Measurements from ENCODE around the gene RAVER1. TPM values are rescaled to one million over a fixed set of nuclear protein-coding genes. Genes with fewer than 3 reads are reported as not detected.

The RAVER1 gene
- total and polyA plus RNA-seq, 2 of the 13 experiments (the other 11 are each of a cell fraction or from before 2014, with no cell fraction given), result 3.6 to 7.9 TPM

DNA sequence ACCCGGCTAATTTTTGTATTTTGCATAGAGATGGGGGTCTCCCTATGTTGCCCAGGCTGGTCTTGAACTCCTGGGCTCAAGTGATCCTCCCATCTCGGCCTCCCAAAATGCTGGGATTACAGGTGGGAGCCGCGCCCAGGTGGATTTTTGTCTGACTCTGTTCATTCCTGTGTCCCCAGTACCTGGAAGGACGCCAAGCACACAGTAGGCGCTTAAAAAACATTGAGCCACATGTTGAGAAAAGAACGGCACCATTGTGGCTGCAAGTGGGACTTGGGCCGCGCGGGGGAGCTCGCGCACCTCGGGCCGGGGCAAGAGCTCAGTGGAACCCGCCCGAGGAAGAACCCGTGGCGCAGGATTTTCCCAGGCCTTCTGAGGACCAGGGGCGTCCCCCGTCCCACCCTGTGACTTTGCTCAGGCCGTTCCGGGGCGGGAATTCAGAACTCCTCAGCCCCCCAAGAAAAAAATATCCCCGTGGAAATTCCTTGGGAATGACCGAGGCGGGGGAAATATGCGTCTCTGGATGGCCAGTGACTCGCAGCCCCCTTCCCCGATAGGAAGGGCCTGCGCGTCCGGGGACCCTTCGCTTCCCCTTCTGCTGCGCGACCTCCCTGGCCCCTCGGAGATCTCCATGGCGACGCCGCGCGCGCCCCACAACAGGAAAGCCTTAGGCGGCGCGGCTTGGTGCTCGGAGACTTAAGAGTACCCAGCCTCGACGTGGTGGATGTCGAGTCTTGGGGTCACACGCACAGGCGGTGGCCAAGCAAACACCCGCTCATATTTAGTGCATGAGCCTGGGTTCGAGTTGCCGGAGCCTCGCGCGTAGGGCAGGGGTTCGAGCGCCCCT lies 63.8 kb downstream of the RAVER1 start (continued):
- TF ChIP-seq ZNF10 (CRISPR knock-in tag; IDR thresholded peaks at IDR 0.05; ENCODE audit: borderline replicate concordance, low read depth), result no peak
- TF ChIP-seq, protein P1, sequence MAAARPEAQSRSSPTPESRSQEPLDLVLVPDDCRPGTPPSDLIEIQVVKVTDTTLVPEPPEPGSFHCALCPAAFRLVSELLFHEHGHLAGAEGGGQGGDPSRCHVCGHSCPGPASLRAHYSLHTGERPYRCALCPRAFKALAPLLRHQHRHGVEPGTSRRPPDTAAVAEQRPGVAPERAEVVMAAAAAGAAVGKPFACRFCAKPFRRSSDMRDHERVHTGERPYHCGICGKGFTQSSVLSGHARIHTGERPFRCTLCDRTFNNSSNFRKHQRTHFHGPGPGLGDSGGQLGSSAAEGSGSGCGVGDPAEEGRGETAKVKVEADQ (CRISPR knock-in tag; IDR thresholded peaks at IDR 0.05; ENCODE audit: borderline replicate concordance), result no peak
- TF ChIP-seq, protein P2, sequence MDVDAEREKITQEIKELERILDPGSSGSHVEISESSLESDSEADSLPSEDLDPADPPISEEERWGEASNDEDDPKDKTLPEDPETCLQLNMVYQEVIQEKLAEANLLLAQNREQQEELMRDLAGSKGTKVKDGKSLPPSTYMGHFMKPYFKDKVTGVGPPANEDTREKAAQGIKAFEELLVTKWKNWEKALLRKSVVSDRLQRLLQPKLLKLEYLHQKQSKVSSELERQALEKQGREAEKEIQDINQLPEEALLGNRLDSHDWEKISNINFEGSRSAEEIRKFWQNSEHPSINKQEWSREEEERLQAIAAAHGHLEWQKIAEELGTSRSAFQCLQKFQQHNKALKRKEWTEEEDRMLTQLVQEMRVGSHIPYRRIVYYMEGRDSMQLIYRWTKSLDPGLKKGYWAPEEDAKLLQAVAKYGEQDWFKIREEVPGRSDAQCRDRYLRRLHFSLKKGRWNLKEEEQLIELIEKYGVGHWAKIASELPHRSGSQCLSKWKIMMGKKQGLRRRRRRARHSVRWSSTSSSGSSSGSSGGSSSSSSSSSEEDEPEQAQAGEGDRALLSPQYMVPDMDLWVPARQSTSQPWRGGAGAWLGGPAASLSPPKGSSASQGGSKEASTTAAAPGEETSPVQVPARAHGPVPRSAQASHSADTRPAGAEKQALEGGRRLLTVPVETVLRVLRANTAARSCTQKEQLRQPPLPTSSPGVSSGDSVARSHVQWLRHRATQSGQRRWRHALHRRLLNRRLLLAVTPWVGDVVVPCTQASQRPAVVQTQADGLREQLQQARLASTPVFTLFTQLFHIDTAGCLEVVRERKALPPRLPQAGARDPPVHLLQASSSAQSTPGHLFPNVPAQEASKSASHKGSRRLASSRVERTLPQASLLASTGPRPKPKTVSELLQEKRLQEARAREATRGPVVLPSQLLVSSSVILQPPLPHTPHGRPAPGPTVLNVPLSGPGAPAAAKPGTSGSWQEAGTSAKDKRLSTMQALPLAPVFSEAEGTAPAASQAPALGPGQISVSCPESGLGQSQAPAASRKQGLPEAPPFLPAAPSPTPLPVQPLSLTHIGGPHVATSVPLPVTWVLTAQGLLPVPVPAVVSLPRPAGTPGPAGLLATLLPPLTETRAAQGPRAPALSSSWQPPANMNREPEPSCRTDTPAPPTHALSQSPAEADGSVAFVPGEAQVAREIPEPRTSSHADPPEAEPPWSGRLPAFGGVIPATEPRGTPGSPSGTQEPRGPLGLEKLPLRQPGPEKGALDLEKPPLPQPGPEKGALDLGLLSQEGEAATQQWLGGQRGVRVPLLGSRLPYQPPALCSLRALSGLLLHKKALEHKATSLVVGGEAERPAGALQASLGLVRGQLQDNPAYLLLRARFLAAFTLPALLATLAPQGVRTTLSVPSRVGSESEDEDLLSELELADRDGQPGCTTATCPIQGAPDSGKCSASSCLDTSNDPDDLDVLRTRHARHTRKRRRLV (CRISPR knock-in tag; IDR thresholded peaks at IDR 0.05), result no peak
- TF ChIP-seq ZNF605 (CRISPR knock-in tag; IDR thresholded peaks at IDR 0.05), result peak; percentile 61; the same call in 1 of the 2 replicates
- TF ChIP-seq ESRRA (CRISPR knock-in tag; IDR thresholded peaks at IDR 0.05; ENCODE audit: low read depth), result no peak
- TF ChIP-seq ZNF773 (CRISPR knock-in tag; IDR thresholded peaks at IDR 0.05; ENCODE audit: borderline replicate concordance), result no peak
- TF ChIP-seq, protein P3, sequence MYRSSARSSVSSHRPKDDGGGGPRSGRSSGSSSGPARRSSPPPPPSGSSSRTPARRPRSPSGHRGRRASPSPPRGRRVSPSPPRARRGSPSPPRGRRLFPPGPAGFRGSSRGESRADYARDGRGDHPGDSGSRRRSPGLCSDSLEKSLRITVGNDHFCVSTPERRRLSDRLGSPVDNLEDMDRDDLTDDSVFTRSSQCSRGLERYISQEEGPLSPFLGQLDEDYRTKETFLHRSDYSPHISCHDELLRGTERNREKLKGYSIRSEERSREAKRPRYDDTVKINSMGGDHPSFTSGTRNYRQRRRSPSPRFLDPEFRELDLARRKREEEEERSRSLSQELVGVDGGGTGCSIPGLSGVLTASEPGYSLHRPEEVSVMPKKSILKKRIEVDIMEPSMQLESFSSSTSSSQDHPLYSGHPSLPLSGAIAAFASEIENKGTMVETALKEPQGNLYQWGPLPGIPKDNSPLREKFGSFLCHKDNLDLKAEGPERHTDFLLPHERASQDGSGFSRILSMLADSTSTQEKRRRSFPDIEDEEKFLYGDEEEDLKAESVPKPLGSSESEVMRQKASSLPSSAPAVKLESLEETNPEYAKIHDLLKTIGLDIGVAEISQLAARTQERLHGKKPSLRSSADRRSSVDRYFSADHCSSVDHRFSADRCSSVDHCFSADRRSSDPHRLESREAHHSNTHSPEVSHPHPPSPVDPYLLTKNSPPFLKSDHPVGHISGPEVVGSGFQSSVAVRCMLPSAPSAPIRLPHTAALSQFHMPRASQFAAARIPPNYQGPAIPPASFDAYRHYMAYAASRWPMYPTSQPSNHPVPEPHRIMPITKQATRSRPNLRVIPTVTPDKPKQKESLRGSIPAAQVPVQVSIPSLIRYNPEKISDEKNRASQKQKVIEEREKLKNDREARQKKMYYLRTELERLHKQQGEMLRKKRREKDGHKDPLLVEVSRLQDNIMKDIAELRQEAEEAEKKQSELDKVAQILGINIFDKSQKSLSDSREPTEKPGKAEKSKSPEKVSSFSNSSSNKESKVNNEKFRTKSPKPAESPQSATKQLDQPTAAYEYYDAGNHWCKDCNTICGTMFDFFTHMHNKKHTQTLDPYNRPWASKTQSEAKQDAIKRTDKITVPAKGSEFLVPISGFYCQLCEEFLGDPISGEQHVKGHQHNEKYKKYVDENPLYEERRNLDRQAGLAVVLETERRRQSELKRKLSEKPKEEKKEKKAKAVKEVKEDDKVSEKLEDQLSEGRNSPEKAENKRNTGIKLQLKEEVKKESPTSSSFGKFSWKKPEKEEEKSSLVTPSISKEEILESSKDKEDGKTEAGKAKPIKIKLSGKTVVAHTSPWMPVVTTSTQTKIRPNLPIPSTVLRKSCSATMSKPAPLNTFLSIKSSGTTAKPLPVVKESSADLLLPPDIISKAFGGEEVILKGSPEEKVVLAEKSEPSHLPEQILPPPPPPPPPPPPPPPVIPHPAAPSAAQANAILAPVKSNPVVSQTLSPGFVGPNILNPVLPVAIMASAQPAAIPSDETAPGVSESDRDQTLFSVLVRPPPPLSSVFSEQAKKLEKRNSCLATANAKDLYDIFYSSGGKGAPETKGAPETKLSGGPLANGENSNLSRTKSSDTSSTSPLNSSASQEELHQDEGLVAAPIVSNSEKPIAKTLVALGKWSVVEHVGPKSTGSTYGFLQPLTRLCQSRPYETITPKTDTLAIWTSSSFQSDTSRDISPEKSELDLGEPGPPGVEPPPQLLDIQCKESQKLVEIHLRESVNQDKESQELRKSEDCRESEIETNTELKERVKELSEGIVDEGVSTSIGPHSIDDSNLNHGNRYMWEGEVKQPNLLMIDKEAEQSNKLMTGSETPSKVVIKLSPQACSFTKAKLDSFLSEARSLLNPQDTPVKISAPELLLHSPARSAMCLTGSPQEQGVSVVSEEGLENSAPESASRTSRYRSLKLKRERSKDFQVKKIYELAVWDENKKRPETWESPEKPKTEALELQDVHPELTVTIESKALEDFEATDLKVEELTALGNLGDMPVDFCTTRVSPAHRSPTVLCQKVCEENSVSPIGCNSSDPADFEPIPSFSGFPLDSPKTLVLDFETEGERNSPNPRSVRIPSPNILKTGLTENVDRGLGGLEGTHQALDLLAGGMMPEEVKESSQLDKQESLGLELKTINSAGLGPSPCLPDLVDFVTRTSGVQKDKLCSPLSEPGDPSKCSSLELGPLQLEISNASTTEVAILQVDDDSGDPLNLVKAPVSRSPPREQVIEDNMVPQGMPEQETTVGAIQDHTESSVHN (CRISPR knock-in tag; IDR thresholded peaks at IDR 0.05), result no peak
- no peak for TF ChIP-seq RARG (CRISPR knock-in tag; IDR thresholded peaks at IDR 0.05; ENCODE audit: low read depth)
- TF ChIP-seq, protein P4, sequence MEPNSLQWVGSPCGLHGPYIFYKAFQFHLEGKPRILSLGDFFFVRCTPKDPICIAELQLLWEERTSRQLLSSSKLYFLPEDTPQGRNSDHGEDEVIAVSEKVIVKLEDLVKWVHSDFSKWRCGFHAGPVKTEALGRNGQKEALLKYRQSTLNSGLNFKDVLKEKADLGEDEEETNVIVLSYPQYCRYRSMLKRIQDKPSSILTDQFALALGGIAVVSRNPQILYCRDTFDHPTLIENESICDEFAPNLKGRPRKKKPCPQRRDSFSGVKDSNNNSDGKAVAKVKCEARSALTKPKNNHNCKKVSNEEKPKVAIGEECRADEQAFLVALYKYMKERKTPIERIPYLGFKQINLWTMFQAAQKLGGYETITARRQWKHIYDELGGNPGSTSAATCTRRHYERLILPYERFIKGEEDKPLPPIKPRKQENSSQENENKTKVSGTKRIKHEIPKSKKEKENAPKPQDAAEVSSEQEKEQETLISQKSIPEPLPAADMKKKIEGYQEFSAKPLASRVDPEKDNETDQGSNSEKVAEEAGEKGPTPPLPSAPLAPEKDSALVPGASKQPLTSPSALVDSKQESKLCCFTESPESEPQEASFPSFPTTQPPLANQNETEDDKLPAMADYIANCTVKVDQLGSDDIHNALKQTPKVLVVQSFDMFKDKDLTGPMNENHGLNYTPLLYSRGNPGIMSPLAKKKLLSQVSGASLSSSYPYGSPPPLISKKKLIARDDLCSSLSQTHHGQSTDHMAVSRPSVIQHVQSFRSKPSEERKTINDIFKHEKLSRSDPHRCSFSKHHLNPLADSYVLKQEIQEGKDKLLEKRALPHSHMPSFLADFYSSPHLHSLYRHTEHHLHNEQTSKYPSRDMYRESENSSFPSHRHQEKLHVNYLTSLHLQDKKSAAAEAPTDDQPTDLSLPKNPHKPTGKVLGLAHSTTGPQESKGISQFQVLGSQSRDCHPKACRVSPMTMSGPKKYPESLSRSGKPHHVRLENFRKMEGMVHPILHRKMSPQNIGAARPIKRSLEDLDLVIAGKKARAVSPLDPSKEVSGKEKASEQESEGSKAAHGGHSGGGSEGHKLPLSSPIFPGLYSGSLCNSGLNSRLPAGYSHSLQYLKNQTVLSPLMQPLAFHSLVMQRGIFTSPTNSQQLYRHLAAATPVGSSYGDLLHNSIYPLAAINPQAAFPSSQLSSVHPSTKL (CRISPR knock-in tag; IDR thresholded peaks at IDR 0.05), result 0 out of 2 replicates have a peak, but pooled peaks have one; percentile 17

Measured in HepG2 (cell line).